Keratinocyte (primary cell): ENCODE measurements around the gene PUM1.

Source experiments
- EZH2 ChIP-seq: IDR thresholded peaks from one replicate; pipeline ENCODE4 v1.6.1; 2012; ENCODE audit warnings: inconsistent platforms, mild to moderate bottlenecking, low read length, moderate library complexity
- TF ChIP-seq, protein P1 (sequence below), 3 experiments: IDR thresholded peaks in 1 of 3; conservative IDR thresholded peaks in 1 of 3; optimal IDR thresholded peaks in 1 of 3; 2 replicates in 2 of 3; 3 replicates in 1 of 3; pipeline versions ENCODE3 to v1.5.1; 2011; ENCODE audit warnings: low read length in 3 of 3, mild to moderate bottlenecking in 3 of 3, moderate library complexity in 2 of 3, control low read depth in 1 of 3, inconsistent platforms in 1 of 3; ENCODE audit not compliant: insufficient read depth in 2 of 3; ENCODE audit errors: extremely low read depth in 1 of 3

DNA sequence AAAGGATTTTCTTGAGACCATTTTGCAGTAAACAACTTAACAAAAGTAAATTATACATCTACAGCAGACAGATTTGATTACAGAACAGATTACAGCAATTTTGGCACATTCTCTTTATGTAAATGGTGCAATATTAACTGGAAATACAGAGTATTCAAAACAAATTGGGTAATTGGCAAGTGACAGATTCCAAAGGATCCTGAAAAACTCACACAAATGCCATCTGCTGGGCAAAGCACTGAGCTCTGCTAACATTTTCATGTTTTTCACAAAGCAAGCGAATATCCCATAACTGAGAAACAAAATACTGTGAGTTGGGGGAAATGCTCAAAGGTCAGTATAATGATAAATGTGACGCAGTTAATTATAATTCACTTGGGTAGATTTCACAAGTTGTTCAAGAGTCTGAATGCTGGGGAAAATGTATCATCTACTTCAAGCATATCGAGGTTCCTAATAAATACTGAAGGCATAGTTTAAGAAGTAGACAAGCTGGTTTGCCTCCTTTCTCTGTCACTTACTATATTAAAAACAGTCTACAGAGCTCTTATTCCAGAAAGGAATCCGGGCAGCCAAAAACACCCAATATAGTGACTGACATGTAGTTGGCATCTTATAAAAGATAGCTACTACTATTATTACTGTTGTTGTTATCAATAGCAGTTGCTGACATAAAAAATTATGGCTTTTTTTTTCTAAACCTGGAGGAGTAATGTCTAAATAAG is 81.2 kb downstream of the PUM1 start:
- TF ChIP-seq, protein P1, sequence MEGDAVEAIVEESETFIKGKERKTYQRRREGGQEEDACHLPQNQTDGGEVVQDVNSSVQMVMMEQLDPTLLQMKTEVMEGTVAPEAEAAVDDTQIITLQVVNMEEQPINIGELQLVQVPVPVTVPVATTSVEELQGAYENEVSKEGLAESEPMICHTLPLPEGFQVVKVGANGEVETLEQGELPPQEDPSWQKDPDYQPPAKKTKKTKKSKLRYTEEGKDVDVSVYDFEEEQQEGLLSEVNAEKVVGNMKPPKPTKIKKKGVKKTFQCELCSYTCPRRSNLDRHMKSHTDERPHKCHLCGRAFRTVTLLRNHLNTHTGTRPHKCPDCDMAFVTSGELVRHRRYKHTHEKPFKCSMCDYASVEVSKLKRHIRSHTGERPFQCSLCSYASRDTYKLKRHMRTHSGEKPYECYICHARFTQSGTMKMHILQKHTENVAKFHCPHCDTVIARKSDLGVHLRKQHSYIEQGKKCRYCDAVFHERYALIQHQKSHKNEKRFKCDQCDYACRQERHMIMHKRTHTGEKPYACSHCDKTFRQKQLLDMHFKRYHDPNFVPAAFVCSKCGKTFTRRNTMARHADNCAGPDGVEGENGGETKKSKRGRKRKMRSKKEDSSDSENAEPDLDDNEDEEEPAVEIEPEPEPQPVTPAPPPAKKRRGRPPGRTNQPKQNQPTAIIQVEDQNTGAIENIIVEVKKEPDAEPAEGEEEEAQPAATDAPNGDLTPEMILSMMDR (optimal IDR thresholded peaks at IDR 0.05 in 1 of 3, IDR thresholded peaks at IDR 0.05 in 1 of 3, conservative IDR thresholded peaks at IDR 0.05 in 1 of 3; ENCODE audit: extremely low read depth in 1 of 3, insufficient read depth in 2 of 3, low read length in 3 of 3): no peak
- TF ChIP-seq EZH2: no peak
